Progenitor cell of endocrine pancreas (in vitro differentiated cells): Measurements from ENCODE around the gene DENND1B. TPM values are rescaled to one million over a fixed set of nuclear protein-coding genes. Genes with fewer than 3 reads are reported as not detected.

Source experiments
- DNase-seq: peaks from one replicate; pipeline ENCODE4 v3.0.0; 2021; ENCODE audit warnings: low spot score; ENCODE audit not compliant: unreplicated experiment
- H3K27ac Mint-ChIP-seq: 2 replicates; pipeline ENCODE4 v1.8.0; 2021; ENCODE audit warnings: mild to moderate bottlenecking, moderate library complexity, mixed read lengths
- H3K27me3 Mint-ChIP-seq: 2 replicates; pipeline ENCODE4 v1.8.0; 2021; ENCODE audit warnings: mixed read lengths
- H3K36me3 Mint-ChIP-seq: 2 replicates; pipeline ENCODE4 v1.8.0; 2022; ENCODE audit warnings: mixed read lengths; ENCODE audit not compliant: insufficient read depth
- H3K4me1 Mint-ChIP-seq: 2 replicates; pipeline ENCODE4 v1.8.0; 2021; ENCODE audit warnings: low read depth, mixed read lengths
- H3K4me3 Mint-ChIP-seq: 2 replicates; pipeline ENCODE4 v1.8.0; 2021; ENCODE audit warnings: low read depth, mild to moderate bottlenecking, moderate library complexity, mixed read lengths
- H3K9me3 Mint-ChIP-seq: 2 replicates; pipeline ENCODE4 v1.8.0; 2021; ENCODE audit warnings: low read depth, mixed read lengths
- CTCF ChIP-seq: fragments of 200-600 bp; sonication (generic); IDR thresholded peaks from one replicate; pipeline ENCODE4 v1.5.0; 2021; ENCODE audit warnings: antibody characterized with exemption, mild to moderate bottlenecking; ENCODE audit not compliant: unreplicated experiment
- total RNA-seq: library from RNA; stranded (reverse); gene quantifications from 2 replicates; pipeline ENCODE4 v1.2.1, GENCODE V29; 2021

The DENND1B gene
- total RNA-seq, 1 donor from 2014 or later = 15.7 TPM

DNA sequence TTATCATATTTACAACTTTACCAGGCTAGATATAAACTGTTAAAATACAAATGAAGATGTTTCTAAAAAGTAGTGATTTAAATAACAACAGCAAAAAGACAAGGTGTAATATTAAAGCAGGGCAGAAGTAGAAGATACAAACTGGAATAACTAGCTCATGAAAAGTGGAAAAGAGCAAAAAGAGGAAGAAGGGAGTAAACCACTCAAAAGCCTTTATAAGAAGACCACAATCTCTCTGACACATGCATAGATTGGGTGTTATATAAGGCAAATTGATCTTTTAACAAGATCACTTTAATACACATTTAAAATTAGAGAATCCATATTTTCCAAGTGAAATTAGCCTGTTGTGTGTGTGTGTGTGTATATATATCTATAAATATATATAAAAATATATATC is 5.0 kb downstream of the DENND1B start:
- Mint-ChIP-seq H3K36me3 (no peaks in the 10 kb centered on the region), H3K27me3 (no peaks in the 10 kb centered on the region), H3K4me1 (peaks cover 27% of the 10 kb centered on the region), H3K27ac (no peak overlapping the region), H3K4me3 (no peak overlapping the region), H3K9me3 (no peaks in the 10 kb centered on the region)
- no peak for DNase-seq
- TF ChIP-seq CTCF = no peak

GRCh38 chr1:197769287-197769686 is 6.0 kb downstream of the DENND1B start:
- no peak for TF ChIP-seq CTCF
- no peaks in the 10 kb centered on the region for H3K27me3 Mint-ChIP-seq
- no peaks in the 10 kb centered on the region for H3K36me3 Mint-ChIP-seq
- peaks cover 24% of the 10 kb centered on the region for H3K4me1 Mint-ChIP-seq
- no peak overlapping the region for H3K4me3 Mint-ChIP-seq
- no peak for DNase-seq
- H3K9me3 Mint-ChIP-seq = no peaks in the 10 kb centered on the region
- H3K27ac Mint-ChIP-seq = no peak overlapping the region

- H3K9me3 Mint-ChIP-seq = no peaks in the 10 kb centered on the region
- no peak for DNase-seq
- H3K27ac Mint-ChIP-seq = no peak overlapping the region
- TF ChIP-seq CTCF = no peak
- peaks cover 18% of the 10 kb centered on the region for H3K4me1 Mint-ChIP-seq
- H3K27me3 Mint-ChIP-seq = no peaks in the 10 kb centered on the region
- peaks cover 2% of the 10 kb centered on the region for H3K36me3 Mint-ChIP-seq
- H3K4me3 Mint-ChIP-seq = no peak overlapping the region
These were observed 7.1 kb downstream of the DENND1B start for GRCh38 chr1:197768014-197768805.

DNA sequence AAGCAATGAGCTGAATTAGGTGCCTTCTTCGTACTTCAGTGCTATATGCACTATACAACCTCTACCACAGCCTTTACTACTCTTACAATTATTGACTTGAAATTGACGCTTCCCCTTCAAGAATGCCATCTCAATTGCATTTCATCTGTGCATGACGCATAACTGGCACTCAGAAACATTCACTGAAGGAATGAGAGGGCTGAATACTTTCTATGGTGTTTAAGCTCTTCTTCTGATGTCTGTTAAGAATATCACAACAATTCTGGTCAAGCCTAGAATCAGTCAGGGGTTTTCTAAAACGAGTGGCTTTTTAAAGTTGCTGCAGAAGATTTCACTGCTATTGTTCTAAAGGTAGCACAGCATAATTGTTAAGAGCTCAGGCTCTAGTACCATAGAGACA is 11.5 kb downstream of the DENND1B start:
- Mint-ChIP-seq H3K27ac (no peak overlapping the region), H3K27me3 (no peaks in the 10 kb centered on the region), H3K4me3 (no peak overlapping the region), H3K9me3 (no peaks in the 10 kb centered on the region), H3K4me1 (peaks cover 9% of the 10 kb centered on the region), H3K36me3 (peaks cover 2% of the 10 kb centered on the region)
- TF ChIP-seq CTCF = no peak
- DNase-seq = no peak

DNA sequence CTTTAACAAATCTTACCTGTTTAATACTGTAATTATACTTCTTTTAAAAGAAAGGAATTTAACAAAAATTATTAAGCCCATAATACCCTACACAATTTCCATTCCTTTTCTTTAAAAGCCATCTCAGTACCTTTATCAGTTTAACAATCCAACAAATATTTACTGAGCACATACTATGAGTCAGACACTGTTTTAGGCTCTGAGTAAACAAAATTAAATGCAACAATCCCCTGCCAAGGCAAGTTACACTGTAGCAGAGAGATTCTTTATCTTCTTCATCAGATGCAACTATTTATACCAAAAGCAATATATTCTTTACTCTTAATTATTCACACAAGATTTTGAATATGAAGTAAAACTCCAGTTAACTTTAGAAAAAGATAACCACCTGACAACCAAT is 12.0 kb downstream of the DENND1B start:
- DNase-seq = no peak
- H3K36me3 Mint-ChIP-seq = peaks cover 2% of the 10 kb centered on the region
- TF ChIP-seq CTCF = no peak
- no peak overlapping the region for H3K4me3 Mint-ChIP-seq
- H3K9me3 Mint-ChIP-seq = no peaks in the 10 kb centered on the region
- no peaks in the 10 kb centered on the region for H3K27me3 Mint-ChIP-seq
- no peak overlapping the region for H3K27ac Mint-ChIP-seq
- H3K4me1 Mint-ChIP-seq = peaks cover 9% of the 10 kb centered on the region
